GM12865 (cell line): ENCODE measurements around the gene DPYSL5.

Source experiments
- DNase-seq: peaks from one replicate; pipeline ENCODE4 v3.0.0; 2010; ENCODE audit warnings: low read depth
- H3K4me3 ChIP-seq: 2 replicates; pipeline ENCODE4 v1.5.1; 2011; ENCODE audit warnings: mild to moderate bottlenecking, low read depth, low read length, control low read depth
- CTCF ChIP-seq: IDR thresholded peaks from 2 replicates; pipeline ENCODE4 v1.5.1; 2011; ENCODE audit warnings: low read length, control low read depth, low read depth, inconsistent platforms; ENCODE audit not compliant: insufficient read depth; ENCODE audit errors: missing control alignments

Gene DPYSL5

GRCh38 chr2:26946841-26947784 lies 99.2 kb downstream of the DPYSL5 start:
- TF ChIP-seq CTCF: no peak
- no peak overlapping the region for H3K4me3 ChIP-seq
- DNase-seq: no peak

- H3K4me3 ChIP-seq: no peak overlapping the region
- DNase-seq: no peak
- no peak for TF ChIP-seq CTCF
These were observed 100.9 kb downstream of the DPYSL5 start for GRCh38 chr2:26948800-26949199.

GRCh38 chr2:26950246-26950645 lies 102.3 kb downstream of the DPYSL5 start:
- no peak for DNase-seq
- TF ChIP-seq CTCF: no peak
- no peak overlapping the region for H3K4me3 ChIP-seq

GRCh38 chr2:26951236-26951635 lies 103.3 kb downstream of the DPYSL5 start:
- DNase-seq: no peak
- no peak for TF ChIP-seq CTCF
- no peak overlapping the region for H3K4me3 ChIP-seq

- no peak for TF ChIP-seq CTCF
- no peak overlapping the region for H3K4me3 ChIP-seq
- no peak for DNase-seq
These were observed 104.4 kb downstream of the DPYSL5 start for GRCh38 chr2:26952374-26952773.

GRCh38 chr2:26954135-26954534 lies 106.2 kb downstream of the DPYSL5 start:
- no peak for DNase-seq
- no peak for TF ChIP-seq CTCF
- H3K4me3 ChIP-seq: no peak overlapping the region
